ENCODE data around the gene SPECC1. TPM values are rescaled to one million over a fixed set of nuclear protein-coding genes. Genes with fewer than 3 reads are reported as not detected.

The SPECC1 gene
- polyA plus RNA-seq, 1 experiment: 56.4 TPM

DNA sequence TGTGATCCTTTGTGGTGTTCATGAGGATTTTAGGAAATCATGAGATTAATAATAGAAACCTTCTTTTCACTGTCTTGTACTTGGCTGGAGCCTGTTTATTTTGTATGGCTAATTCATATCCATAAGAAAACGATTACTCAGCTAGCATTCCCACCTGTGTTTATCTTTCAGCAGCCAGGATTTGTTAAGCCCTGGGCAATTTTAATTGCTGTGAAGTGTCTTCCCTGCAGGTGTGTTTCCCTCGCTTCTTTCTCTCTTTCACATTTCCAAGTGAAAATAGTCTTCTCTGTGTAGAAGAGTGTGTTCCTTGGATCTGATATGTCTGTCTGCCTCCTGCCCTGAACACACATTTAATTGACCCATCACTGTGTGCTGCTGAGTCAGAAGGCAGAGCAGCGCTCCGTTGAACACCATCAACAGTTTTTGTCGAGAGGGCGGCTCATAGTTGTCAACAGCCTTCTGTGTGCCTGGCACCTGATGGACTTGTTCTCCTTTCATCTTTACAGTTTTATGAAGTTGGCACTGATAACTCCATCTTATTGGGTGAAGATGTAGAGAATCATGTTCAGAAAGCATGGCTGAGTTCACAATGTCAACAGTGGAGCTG lies 83.2 kb downstream of the SPECC1 start:
- CTCF ChIA-PET: interaction anchor here (1.2 kb wide), 1 partner anchor 83 kb away, joined by 3 read pairs; the partner anchor contains the start of gene SPECC1
- Histone ChIP-seq H3K9me3 (ENCODE audit: control insufficient read depth, insufficient read depth, low read length) (no peaks in the 10 kb centered on the region; the same call in 1 of the 2 replicates), H3K27ac (ENCODE audit: low read depth, low read length) (no peak overlapping the region), H3K27me3 (ENCODE audit: control insufficient read depth, insufficient read depth, low read length) (peaks cover 25% of the 10 kb centered on the region), H3K4me3 (ENCODE audit: low read depth, low read length) (no peak overlapping the region)
- TF ChIP-seq, protein P1, sequence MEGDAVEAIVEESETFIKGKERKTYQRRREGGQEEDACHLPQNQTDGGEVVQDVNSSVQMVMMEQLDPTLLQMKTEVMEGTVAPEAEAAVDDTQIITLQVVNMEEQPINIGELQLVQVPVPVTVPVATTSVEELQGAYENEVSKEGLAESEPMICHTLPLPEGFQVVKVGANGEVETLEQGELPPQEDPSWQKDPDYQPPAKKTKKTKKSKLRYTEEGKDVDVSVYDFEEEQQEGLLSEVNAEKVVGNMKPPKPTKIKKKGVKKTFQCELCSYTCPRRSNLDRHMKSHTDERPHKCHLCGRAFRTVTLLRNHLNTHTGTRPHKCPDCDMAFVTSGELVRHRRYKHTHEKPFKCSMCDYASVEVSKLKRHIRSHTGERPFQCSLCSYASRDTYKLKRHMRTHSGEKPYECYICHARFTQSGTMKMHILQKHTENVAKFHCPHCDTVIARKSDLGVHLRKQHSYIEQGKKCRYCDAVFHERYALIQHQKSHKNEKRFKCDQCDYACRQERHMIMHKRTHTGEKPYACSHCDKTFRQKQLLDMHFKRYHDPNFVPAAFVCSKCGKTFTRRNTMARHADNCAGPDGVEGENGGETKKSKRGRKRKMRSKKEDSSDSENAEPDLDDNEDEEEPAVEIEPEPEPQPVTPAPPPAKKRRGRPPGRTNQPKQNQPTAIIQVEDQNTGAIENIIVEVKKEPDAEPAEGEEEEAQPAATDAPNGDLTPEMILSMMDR (IDR thresholded peaks at IDR 0.05; ENCODE audit: low read depth, low read length): no peak
- POLR2A ChIA-PET: no interaction called here
- no peak for DNase-seq (ENCODE audit: low read depth, low spot score)

DNA sequence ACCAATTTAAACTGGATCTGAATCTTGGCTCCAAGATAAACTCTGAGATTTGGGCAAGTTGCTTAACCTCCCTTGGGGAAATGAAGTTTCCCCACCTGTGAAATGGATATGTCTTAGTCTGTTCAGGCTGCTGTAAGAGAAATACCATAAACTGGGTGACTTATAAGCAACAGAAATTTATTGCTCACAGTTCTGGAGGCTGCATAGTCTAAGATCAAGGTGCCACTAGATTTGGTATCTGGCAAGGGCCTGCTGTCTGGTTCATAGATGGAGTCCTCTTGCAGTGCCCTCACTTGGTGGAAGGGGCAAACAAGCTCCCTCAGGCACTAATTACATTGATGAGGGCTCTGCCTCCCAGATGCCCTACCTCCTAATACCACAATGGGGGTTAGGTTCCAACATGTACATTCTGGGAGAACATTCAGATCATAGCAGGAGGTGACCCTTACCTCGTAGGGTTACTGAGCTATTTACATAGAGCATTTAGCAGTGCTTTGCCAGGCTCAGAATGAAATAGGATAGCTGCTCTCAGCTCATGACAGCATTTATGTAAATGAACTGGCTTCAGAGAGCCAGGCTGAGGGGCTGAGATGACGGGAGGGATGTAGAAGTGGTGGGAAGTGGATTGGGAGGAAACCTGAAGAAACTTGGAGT lies 83.9 kb downstream of the SPECC1 start:
- Histone ChIP-seq H3K9me3 (ENCODE audit: control insufficient read depth, insufficient read depth, low read length) (no peaks in the 10 kb centered on the region; the same call in 1 of the 2 replicates), H3K27ac (ENCODE audit: low read depth, low read length) (no peak overlapping the region), H3K27me3 (ENCODE audit: control insufficient read depth, insufficient read depth, low read length) (peaks cover 22% of the 10 kb centered on the region), H3K4me3 (ENCODE audit: low read depth, low read length) (no peak overlapping the region)
- CTCF ChIA-PET: interaction anchor here (1.2 kb wide), 1 partner anchor 84 kb away, joined by 3 read pairs; the partner anchor contains the start of gene SPECC1
- POLR2A ChIA-PET: no interaction called here
- no peak for DNase-seq (ENCODE audit: low read depth, low spot score)
- TF ChIP-seq, protein P1 (IDR thresholded peaks at IDR 0.05; ENCODE audit: low read depth, low read length): no peak

GRCh38 chr17:20094777-20095176 lies 85.6 kb downstream of the SPECC1 start:
- TF ChIP-seq, protein P1 (IDR thresholded peaks at IDR 0.05; ENCODE audit: low read depth, low read length): no peak
- Histone ChIP-seq H3K9me3 (ENCODE audit: control insufficient read depth, insufficient read depth, low read length) (no peaks in the 10 kb centered on the region; the same call in 1 of the 2 replicates), H3K27me3 (ENCODE audit: control insufficient read depth, insufficient read depth, low read length) (peaks cover 13% of the 10 kb centered on the region), H3K4me3 (ENCODE audit: low read depth, low read length) (no peak overlapping the region), H3K27ac (ENCODE audit: low read depth, low read length) (no peak overlapping the region)
- CTCF ChIA-PET: interaction anchor here (0.6 to 2.0 kb wide), 3 partner anchors 22 to 102 kb away, joined by 4 to 8 read pairs (median 4); no protein-coding TSS in a partner anchor
- DNase-seq (ENCODE audit: low read depth, low spot score): no peak
- POLR2A ChIA-PET: no interaction called here

DNA sequence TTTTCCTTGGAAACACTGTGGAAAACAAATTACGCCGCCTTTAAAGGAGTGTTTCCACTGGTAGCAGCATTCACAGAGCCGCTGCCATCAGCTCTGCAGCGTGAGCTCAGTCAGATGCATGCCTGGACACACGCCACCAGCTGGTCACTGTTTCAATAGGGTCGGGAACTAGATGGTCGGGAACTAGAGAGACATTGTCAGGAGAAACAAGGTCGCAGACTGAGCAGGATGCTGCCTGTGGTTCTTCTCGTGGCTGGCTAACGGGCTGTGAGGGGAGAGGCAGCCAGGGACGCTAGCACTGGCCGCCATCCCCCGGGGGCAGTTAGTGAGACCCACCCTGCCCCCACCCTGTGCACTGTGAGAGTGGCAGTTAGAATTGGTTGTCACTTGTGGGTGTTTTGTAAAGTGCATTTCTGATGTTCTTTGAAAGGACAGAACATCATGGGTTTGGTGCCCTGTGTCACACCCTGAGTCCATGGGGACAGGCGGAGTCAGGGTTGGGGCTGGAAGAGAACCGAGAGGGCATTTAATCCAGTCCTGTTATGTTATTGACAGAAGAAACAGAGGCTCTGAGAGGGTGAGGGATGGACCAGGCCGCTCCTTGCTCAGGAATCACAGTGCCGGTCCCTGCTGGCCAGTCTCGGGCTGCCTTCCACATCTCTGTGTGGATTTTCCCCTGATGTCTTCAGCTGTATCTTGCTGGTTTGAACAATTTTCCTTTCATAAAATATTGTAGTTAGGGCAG lies 86.3 kb downstream of the SPECC1 start:
- ChIA-PET CTCF (interaction anchor here (0.8 to 2.0 kb wide), 2 partner anchors 86 to 103 kb away, joined by 4 to 8 read pairs; no protein-coding TSS in a partner anchor), POLR2A (no interaction called here)
- no peak for DNase-seq (ENCODE audit: low read depth, low spot score)
- TF ChIP-seq, protein P1 (IDR thresholded peaks at IDR 0.05; ENCODE audit: low read depth, low read length): peak; percentile 33; the same call in 1 of the 2 replicates
- Histone ChIP-seq H3K27ac (ENCODE audit: low read depth, low read length) (no peak overlapping the region), H3K27me3 (ENCODE audit: control insufficient read depth, insufficient read depth, low read length) (peaks cover 15% of the 10 kb centered on the region), H3K9me3 (ENCODE audit: control insufficient read depth, insufficient read depth, low read length) (no peaks in the 10 kb centered on the region; the same call in 1 of the 2 replicates), H3K4me3 (ENCODE audit: low read depth, low read length) (no peak overlapping the region)

All from AG04450 (cell line).